SU-DHL-6 (cell line): ENCODE data around the gene ENTR1.

Experiments
- H2AFZ ChIP-seq: fragments of 200-600 bp; sonication (generic); 2 replicates; pipeline ENCODE4 v1.6.1; 2014; ENCODE audit warnings: low read depth, mild to moderate bottlenecking, moderate library complexity, mixed read lengths, antibody characterized with exemption, low read length; ENCODE audit not compliant: severe bottlenecking
- H3F3A ChIP-seq: fragments of 200-600 bp; shearing (Covaris generic); 2 replicates; pipeline ENCODE4 v1.6.0; 2016; ENCODE audit warnings: antibody characterized with exemption, mild to moderate bottlenecking; ENCODE audit not compliant: insufficient read depth
- H3K27ac ChIP-seq: fragments of 200-600 bp; sonication (generic); 2 replicates; pipeline ENCODE4 v1.5.1; 2016; ENCODE audit warnings: low read depth, mild to moderate bottlenecking, low read length, moderate library complexity, mixed read lengths
- H3K27me3 ChIP-seq: fragments of 200-600 bp; sonication (generic), shearing (Covaris generic); 2 replicates; pipeline ENCODE4 v1.6.0; 2014; ENCODE audit warnings: mild to moderate bottlenecking, low read length
- H3K36me3 ChIP-seq: fragments of 200-600 bp; sonication (generic); 2 replicates; pipeline ENCODE4 v1.6.1; 2014; ENCODE audit warnings: mild to moderate bottlenecking, low read length, mixed read lengths
- H3K4me2 ChIP-seq: fragments of 300-600, 200-600 bp; shearing (Covaris generic), sonication (generic); 2 replicates; pipeline ENCODE4 v1.6.0; 2014; ENCODE audit warnings: low read length, low read depth, mild to moderate bottlenecking; ENCODE audit not compliant: poor library complexity, severe bottlenecking
- H3K4me3 ChIP-seq: fragments of 200-600 bp; sonication (generic); 2 replicates; pipeline ENCODE4 v1.5.1; 2014; ENCODE audit warnings: antibody characterized with exemption, low read length, mild to moderate bottlenecking, mixed read lengths; ENCODE audit not compliant: insufficient read depth, poor library complexity, severe bottlenecking
- H3K79me2 ChIP-seq: fragments of 200-600 bp; sonication (generic); 2 replicates; pipeline ENCODE4 v1.6.1; 2014; ENCODE audit warnings: mild to moderate bottlenecking, low read length, moderate library complexity; ENCODE audit not compliant: insufficient read depth
- H3K9ac ChIP-seq: fragments of 200-600 bp; sonication (generic); 2 replicates; pipeline ENCODE4 v1.7.0; 2014; ENCODE audit warnings: mild to moderate bottlenecking, low read length
- H3K9me2 ChIP-seq: fragments of 200-600 bp; sonication (generic); replicated peaks from 2 replicates; pipeline ENCODE4 v1.6.1; 2014; ENCODE audit warnings: low read length; ENCODE audit not compliant: insufficient read depth
- H3K9me3 ChIP-seq: fragments of 200-600 bp; sonication (generic); 2 replicates; pipeline ENCODE4 v1.6.1; 2014; ENCODE audit warnings: low read length, mixed read lengths; ENCODE audit not compliant: insufficient read depth
- H4K20me1 ChIP-seq: fragments of 200-600 bp; sonication (generic); 2 replicates; pipeline ENCODE4 v1.6.1; 2014; ENCODE audit warnings: low read depth, mild to moderate bottlenecking, antibody characterized with exemption, low read length, moderate library complexity, mixed read lengths
- CTCF ChIP-seq: fragments of 200-600 bp; sonication (generic); IDR thresholded peaks from one replicate; pipeline ENCODE4 v1.5.1; 2017; ENCODE audit warnings: antibody characterized with exemption, mild to moderate bottlenecking, low read length, moderate library complexity; ENCODE audit not compliant: insufficient read depth, poor library complexity, severe bottlenecking
- EZH2phosphoT487 ChIP-seq: fragments of 200-600 bp; sonication (generic), shearing (Covaris generic); conservative IDR thresholded peaks from 2 replicates; pipeline ENCODE4 v1.6.1; 2018; ENCODE audit warnings: mild to moderate bottlenecking, antibody characterized with exemption, low read length, moderate library complexity, mixed read lengths

The ENTR1 gene

DNA sequence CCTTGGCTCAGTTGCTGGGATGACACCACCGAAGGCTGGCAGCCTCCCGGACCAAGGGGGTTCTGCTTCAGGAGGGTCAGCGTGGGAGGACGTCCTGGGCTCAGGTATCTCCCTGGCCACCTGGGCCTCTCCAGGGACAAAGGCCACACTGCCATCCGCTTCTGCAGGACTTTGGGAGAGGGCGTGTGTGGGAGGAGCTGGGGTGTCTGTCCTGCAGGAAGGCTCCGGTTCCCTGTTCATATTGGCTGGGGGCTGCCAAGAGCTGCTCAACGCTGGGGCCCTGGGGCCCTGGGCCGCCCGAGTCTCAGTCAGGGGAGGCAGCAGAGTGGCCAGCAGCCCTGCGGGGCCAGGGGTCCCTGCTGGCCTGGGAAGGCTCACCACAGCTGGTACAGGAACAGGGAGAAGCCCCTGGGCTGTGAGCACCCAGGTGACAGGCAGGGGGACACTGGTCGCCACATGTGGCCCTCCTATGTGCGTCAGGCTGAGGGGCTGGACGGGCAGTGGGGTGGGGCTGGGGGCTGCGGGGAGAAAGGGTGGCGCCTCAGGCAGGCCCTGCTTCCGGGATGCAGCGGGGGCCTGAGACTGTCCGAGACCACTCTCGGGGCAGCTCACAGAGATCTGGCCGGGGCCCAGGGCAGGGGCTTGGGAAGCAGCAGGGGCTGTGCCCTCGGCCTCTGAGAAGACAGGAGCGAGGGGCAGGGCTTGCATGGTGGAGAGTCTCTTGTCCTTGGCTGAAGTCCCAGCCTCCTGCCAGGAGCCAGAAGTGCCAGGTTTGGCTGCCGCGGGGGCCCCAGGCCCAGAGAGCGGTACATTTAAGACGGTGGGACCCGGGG is 32.0 kb downstream of the ENTR1 start:
- H3K79me2 ChIP-seq = no peaks in the 10 kb centered on the region
- no peaks in the 10 kb centered on the region for H3K9me3 ChIP-seq
- H3K36me3 ChIP-seq = no peaks in the 10 kb centered on the region
- H3K27ac ChIP-seq = no peak overlapping the region
- no peaks in the 10 kb centered on the region for H4K20me1 ChIP-seq
- H3K27me3 ChIP-seq = no peaks in the 10 kb centered on the region
- no peak overlapping the region for H3K9ac ChIP-seq
- H3K4me2 ChIP-seq = no peak overlapping the region
- no peaks in the 10 kb centered on the region for H3K9me2 ChIP-seq
- H3F3A ChIP-seq = no peaks in the 10 kb centered on the region
- no peak overlapping the region for H3K4me3 ChIP-seq
- TF ChIP-seq CTCF (no peak), EZH2phosphoT487 (no peak)
- H2AFZ ChIP-seq = no peak overlapping the region

DNA sequence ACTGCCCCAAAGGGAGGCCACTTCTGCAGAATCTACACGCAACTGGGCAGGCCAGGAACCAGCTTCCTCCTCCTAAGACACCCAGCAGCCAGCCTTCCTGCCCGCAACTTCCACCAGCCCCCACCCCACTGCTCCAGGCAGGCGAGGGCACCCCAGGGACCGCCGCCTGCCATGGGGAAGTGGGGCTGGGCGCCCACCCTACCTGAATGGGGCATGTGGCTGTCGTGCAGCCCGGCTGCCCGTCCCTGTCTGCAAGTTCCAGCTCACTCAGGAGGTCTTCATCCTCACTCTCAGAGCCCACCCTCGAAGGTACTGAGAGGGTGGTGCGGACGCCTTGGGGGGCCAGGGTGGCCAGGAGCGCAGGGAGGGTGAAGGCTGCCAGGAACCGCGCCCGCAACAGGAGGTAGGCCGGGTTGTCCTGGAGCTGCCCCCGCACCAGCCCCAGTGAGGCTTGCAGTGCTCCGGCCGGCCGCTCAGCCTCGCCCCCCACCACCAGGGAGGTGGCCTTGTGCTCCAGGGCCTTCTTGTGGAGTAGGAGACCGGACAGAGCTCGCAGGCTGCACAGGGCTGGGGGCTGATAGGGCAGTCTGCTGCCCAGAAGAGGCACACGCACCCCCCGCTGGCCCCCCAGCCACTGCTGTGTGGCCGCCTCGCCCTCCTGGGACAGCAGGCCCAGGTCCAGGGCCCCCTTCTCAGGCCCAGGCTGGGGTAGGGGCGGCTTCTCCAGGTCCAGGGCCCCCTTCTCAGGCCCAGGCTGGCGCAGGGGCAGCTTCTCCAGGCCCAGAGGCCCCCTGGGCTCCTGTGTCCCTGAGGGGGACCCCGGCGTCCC is 32.9 kb downstream of the ENTR1 start:
- Histone ChIP-seq H3K27ac (no peak overlapping the region), H3K4me2 (no peak overlapping the region), H3F3A (no peaks in the 10 kb centered on the region), H3K27me3 (no peaks in the 10 kb centered on the region), H3K9me3 (no peaks in the 10 kb centered on the region), H3K4me3 (no peak overlapping the region), H3K36me3 (no peaks in the 10 kb centered on the region), H3K9me2 (no peaks in the 10 kb centered on the region), H4K20me1 (no peaks in the 10 kb centered on the region), H2AFZ (no peak overlapping the region), H3K9ac (no peak overlapping the region), H3K79me2 (no peaks in the 10 kb centered on the region)
- TF ChIP-seq CTCF (no peak), EZH2phosphoT487 (no peak)

DNA sequence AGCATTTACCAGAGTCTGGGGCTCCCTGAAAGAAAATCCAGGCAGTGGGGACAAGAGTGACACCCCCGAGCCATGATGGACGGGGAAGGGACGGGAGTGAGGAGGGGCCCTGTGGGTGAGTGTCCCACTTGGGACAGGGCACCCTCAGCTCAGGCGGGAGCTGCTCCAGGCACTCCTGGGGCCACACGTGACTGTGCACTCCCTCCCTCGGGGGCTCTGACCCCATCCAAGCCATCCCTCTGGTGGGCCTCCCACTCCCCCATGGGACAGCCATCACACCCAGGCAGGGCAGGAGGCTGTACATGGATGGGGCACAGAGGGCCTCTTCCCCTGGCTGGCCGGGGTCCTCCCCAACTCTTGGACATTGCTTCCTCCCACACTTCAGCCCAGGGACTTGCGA is 34.0 kb downstream of the ENTR1 start:
- Histone ChIP-seq H4K20me1 (no peaks in the 10 kb centered on the region), H3F3A (no peaks in the 10 kb centered on the region), H3K4me2 (no peak overlapping the region), H3K9me2 (no peaks in the 10 kb centered on the region), H3K79me2 (no peaks in the 10 kb centered on the region), H3K36me3 (no peaks in the 10 kb centered on the region), H2AFZ (no peak overlapping the region), H3K27ac (no peak overlapping the region), H3K9ac (no peak overlapping the region), H3K4me3 (no peak overlapping the region), H3K9me3 (no peaks in the 10 kb centered on the region), H3K27me3 (no peaks in the 10 kb centered on the region)
- no peak for TF ChIP-seq EZH2phosphoT487
- TF ChIP-seq CTCF = no peak
